Measurements from ENCODE around the gene OR2B2. TPM values are rescaled to one million over a fixed set of nuclear protein-coding genes. Genes with fewer than 3 reads are reported as not detected.

Gene OR2B2
- total and polyA plus RNA-seq, 2 of the 4 experiments (the other 2 are of a cell fraction), result not detected

GRCh38 chr6:27908017-27908416 is 4.2 kb downstream of the OR2B2 start:
- Histone ChIP-seq H3K4ac (ENCODE audit: low read depth, low read length) (no peak overlapping the region), H2AK9ac (replicated peaks; ENCODE audit: low read depth, low read length, poor library complexity) (no peak overlapping the region), H3K23ac (ENCODE audit: low read depth, low read length) (no peak overlapping the region), H3K79me1 (ENCODE audit: low read depth in 1 of 2, low read length in 2 of 2) (no peaks in the 10 kb centered on the region), H3K4me2 (ENCODE audit: low read depth, low read length) (no peak overlapping the region), H3K56ac (ENCODE audit: extremely low read depth, insufficient read depth, low read length) (no peak overlapping the region), H4K91ac (ENCODE audit: insufficient read depth, low read depth, low read length) (no peak overlapping the region), H3K14ac (replicated peaks; ENCODE audit: low read depth, low read length) (no peak overlapping the region), H3K4me1 (ENCODE audit: control insufficient read depth, insufficient read depth, low read length) (no peaks in the 10 kb centered on the region), H2BK15ac (ENCODE audit: low read depth, low read length) (no peak overlapping the region), H3K27ac (ENCODE audit: insufficient read depth, low read length) (no peak overlapping the region), H3K36me3 (ENCODE audit: control insufficient read depth, insufficient read depth, low read length) (no peaks in the 10 kb centered on the region), H3K9ac (ENCODE audit: low read depth, low read length) (no peak overlapping the region), H3K27me3 (ENCODE audit: control insufficient read depth, insufficient read depth, low read length) (no peaks in the 10 kb centered on the region), H2AFZ (replicated peaks; ENCODE audit: low read length, poor library complexity) (no peak overlapping the region), H3K4me3 (ENCODE audit: insufficient read depth, low read depth, low read length) (no peak overlapping the region), H2AK5ac (ENCODE audit: low read depth, low read length) (no peak overlapping the region), H4K8ac (ENCODE audit: low read depth in 2 of 2, low read length in 2 of 2) (no peak overlapping the region), H2BK20ac (ENCODE audit: low read depth, low read length) (no peak overlapping the region), H3K18ac (ENCODE audit: low read depth, low read length) (no peak overlapping the region), H2BK5ac (ENCODE audit: low read depth, low read length, poor library complexity, severe bottlenecking) (no peak overlapping the region), H3K9me1 (ENCODE audit: insufficient read depth, low read length) (no peaks in the 10 kb centered on the region), H2BK120ac (ENCODE audit: low read depth, low read length) (no peak overlapping the region), H4K5ac (ENCODE audit: low read depth, low read length) (no peak overlapping the region), H4K20me1 (ENCODE audit: insufficient read depth, low read length) (no peaks in the 10 kb centered on the region), H3K9me3 (ENCODE audit: control insufficient read depth, insufficient read depth, low read length) (no peaks in the 10 kb centered on the region)
- WGBS, 2 experiments (ENCODE audit: extremely low coverage in 2 of 2, insufficient read length in 1 of 2), result no CpG with 5 or more reads among the region's 1 CpG
- no TSS peak for BruUV-seq (replicated peaks)
- TF ChIP-seq MAZ (IDR thresholded peaks at IDR 0.05; ENCODE audit: borderline replicate concordance, low read depth, low read length) (no peak), USF2 (IDR thresholded peaks at IDR 0.05; ENCODE audit: low read depth, low read length) (no peak), BHLHE40 (IDR thresholded peaks at IDR 0.05; ENCODE audit: low read depth, low read length) (no peak), MXI1 (IDR thresholded peaks at IDR 0.05; ENCODE audit: borderline replicate concordance, low read depth, low read length) (no peak), RFX5 (IDR thresholded peaks at IDR 0.05; ENCODE audit: low read depth, low read length) (no peak), RAD21 (IDR thresholded peaks at IDR 0.05; ENCODE audit: low read length) (no peak), ELK1 (IDR thresholded peaks at IDR 0.05; ENCODE audit: borderline replicate concordance, low read depth, low read length) (no peak), FOS (IDR thresholded peaks at IDR 0.05; ENCODE audit: low read depth, low read length) (no peak), CEBPB (IDR thresholded peaks at IDR 0.05; ENCODE audit: low read depth, low read length) (no peak)
- ChIA-PET POLR2A (ENCODE audit: unreplicated experiment) (interaction anchor here (0.6 kb wide), 1 partner anchor 764 kb away, joined by 4 read pairs; no protein-coding TSS in a partner anchor), CTCF (interaction anchor here (0.5 kb wide), 1 partner anchor 197 kb away, joined by 3 read pairs; no protein-coding TSS in a partner anchor)
- intact Hi-C loops (cut with micrococcal nuclease) (no loop called here), dilution Hi-C loops (cut with HindIII; ENCODE audit: low sequenced_read_pairs, unreplicated experiment) (no loop called here), in situ Hi-C loops (cut with MboI; ENCODE audit: low sequenced_read_pairs) (no loop called here)
- ATAC-seq (ENCODE audit: low read depth) (no peak), DNase-seq (no peak)

All from IMR-90 (cell line).